Stimulated activated CD4-positive, alpha-beta T cell treated with anti-CD3 and anti-CD28 coated beads, Interleukin-12 subunit alpha, Interleukin-12 subunit beta, amount 100 ng/mL, for 24 hours (primary cell): ENCODE results near the gene ZFAND6.
"Not testable (repeated sequence)": the region's sequence is repeated elsewhere in the genome, so short reads cannot be mapped to it uniquely, and the experiment has no call there.

Experiments used
- DNase-seq, 2 experiments: peaks; one replicate each; pipeline ENCODE4 v3.0.0-alpha.2; 2020; ENCODE audit warnings: low read depth in 2 of 2

ZFAND6 gene

DNA sequence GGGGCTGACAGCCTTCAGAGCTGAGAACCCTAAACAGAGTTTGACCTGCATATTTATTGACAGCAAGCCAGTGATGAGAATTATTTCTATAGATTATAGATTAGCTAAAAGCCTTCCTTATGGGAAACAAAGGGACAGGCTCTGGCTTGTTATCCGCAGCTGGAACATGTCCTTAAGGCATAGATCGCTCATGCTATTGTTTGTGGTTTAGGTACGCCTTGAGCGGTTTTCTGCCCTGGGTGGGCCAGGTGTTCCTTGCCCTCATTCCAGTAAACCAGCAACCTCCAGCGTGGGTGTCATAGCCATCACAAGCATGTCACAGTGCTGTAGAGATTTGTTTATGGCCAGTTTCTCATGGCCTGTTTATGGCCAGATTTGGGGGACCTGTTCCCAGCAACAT is 83.2 kb downstream of the ZFAND6 start:
- no peak for DNase-seq

DNA sequence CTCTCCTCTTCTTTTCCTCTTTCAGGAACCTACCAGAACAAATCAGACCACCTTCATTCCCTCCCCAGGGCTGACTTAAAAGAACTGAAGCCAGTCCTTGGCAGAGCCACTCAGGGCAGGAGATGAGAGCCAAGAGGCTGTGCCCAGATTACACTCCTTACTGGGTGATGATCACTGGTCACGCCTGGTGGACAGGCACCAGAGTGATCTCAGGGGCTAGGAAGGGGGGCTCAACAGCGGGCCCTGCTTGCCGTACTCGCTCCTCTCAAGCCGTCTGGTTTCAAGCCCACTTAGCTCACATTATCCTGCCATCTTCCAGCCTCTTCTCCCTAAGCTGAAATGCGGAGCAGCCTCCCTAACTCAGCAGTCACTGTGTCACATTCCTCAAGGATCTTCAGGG is 91.7 kb downstream of the ZFAND6 start:
- no peak for DNase-seq

DNA sequence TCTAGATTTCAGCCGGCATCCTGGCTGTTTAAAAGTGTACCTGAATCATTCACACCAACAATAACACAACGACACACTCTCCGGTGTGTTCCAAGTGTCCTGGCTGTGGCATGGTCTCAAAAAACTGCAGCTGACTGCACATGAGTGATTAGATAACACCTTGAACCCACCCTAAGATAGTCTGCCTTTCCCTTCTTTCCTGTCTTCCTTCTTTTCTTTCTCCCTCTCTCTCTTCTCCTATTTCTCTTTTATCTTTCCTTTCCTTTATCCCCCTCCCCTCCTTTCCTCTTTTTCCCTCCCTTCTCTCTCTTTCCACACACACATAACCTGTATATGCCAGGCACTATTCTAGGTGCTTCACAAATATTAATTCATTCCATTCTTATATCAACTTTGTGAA is 92.1 kb downstream of the ZFAND6 start:
- no peak for DNase-seq

DNA sequence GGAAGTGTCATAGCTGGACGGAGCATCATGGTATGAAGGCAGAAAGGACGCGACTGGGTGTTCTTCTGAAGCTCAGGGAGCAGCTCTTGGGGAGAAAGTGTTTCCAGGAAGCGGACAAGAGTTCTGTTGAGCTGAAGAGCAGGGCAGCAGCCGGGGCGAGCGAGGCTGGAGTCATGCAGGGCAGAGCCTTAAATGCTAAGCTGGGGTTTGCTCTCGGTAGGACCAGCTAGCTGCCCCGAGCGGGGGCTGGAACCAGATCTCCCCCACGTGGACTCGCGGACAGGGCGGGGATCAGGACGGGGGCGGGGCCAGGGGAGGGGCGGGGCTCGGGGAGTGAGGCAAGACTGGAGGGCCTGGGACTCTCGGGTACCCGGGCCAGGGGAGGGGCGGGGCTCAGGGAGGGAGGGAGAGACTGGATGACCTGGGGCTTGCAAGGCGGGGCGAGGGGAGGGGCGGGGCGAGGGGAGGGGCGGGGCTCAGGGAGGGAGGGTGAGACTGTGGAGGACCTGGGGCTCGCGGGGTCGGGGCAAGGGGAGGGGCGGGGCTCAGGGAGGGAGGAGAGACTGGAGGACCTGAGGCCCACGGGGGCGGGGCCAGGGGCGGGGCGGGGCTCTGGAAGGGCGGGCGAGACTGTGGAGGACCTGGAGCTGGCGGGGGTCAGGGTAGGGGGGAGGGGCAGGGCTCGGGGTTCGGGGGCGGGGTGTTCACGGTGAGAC is 92.9 kb downstream of the ZFAND6 start:
- DNase-seq: peak; percentile 82 to 95

DNA sequence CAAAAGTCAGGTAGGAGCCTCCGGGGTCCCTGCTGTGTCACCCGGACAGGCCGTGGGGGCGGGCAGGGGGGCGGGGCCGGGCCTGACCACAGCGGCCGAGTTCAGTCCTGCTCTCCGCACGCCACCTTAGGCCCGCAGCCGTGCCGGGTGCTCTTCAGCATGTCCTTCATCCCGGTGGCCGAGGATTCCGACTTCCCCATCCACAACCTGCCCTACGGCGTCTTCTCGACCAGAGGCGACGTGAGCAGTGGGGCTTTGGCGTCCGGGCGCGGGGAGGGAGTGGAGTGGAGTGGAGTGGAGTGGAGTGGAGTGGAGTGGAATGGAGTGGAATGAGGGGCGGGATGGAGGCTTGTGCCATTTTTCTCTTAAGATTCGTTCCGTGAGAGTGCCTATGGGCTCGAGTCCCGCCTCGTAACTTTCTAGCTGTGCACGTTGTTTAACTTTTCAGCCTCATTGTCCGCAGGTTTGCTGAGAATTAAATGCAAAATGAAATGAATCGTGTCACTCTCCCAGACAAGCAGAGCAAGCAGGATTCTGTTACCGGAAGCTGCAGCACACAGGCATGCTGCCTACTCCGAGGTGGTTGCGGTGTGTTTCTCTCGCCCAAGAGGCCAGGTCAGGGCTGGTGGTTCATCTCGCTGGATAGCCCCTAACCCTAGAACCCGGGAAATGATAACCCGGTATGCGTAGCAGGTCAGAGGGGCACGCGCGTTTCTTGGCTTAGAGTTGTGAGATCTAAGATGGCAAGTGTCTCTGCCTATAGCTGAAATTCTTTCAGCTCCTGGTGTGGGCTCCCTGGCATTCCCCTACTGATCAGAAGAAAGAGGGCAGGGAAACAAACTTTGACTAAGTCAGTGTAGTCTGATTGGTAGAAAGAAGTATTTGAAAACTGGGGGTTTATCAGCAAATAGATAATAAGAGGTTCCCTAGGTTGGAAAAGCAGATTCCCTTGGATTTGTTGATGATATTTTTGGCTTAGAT is 93.7 kb downstream of the ZFAND6 start, which contains the start of gene FAH:
TSS of gene FAH (plus strand) at position 104 of the 981 bp plus-strand sequence. CDS start at position 160, 56 bp downstream.
- DNase-seq: peak in 1 of 2 experiments; percentile 24

DNA sequence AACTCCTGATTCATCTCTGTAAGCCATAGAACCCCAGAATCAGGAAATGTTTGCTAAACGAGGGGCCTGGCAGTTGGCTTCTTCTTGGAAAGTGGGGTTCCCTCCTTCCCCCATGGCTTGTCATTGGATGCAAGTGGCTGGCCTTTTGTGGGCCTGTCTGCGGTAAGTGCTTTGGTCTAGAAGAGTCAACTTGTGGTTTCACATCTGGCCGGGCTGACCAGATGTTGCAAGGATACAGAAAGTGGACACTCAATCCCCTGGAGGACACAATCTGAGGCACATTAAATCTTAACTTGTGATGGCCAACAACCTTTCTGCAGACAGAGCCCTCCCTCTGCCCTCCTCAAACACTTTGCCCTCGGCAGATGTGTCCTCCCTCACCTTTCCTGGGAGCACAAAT is 94.4 kb downstream of the ZFAND6 start:
- DNase-seq: no peak

DNA sequence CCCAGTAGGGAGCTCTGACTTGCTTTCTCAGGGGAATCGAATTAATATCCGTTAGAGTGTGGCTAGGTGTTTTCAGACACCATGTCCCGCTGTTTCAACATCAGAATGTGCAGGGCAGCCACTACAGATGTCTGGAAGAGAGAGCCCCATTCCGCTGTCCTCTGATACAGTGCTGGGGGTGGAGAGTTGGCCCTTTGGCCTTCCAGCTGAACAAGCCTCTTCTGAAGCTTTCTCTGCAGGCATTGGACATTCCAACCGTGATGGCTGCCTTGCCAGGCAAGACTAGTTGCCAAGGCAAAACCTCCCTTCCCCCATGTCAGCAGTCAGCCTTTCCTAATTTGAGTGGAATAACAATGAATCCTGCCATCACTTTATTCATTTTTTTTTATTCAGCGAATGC is 94.9 kb downstream of the ZFAND6 start:
- no peak for DNase-seq

DNA sequence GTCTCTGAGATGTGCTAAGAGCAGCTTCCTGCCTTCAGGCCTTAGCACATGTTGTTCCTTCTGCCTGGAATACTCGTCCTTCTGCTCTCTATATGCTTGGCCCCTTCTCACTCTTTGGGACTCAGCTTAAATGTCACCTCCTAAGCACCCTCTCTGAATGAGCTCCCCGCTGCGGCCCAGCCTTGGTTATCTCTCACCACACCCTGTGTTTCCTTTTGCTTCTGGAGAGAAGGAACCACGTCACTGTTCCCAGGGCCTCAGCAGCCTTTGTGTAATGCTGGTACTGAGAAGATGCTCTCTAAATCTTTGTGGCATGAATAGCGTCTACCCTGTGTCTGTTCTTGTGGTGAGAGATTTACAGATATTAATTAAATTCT is 95.5 kb downstream of the ZFAND6 start:
- no peak for DNase-seq

DNA sequence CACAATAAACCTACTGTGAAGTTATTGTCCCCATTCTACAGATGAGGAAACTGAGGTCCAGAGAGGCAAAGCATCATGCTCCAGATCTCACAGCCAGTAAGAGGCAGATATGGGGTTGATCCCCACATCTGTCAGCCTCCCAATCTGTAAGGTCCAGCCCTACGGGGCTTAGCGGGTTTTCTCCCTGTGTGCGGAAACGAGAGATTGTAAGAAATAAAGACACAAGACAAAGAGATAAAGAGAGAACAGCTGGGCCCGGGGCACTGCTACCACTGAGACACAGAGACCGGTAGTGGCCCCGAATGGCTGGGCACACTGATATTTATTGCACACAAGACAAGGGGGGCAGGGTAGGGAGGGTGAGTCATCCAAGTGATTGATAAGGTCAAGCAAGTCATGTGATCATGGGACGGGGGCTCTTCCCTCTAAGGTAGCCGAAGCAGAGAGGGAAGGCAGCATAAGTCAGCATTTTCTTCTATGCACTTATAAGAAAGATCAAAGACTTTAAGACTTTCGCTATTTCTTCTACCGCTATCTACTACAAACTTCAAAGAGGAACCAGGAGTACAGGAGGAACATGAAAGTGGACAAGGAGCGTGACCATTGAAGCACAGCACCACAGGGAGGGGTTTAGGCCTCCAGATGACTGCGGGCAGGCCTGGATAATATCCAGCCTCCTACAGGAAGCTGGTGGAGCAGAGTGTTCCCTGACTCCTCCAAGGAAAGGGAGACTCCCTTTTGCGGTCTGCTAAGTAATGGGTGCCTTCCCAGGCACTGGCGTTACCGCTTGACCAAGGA is 96.1 kb downstream of the ZFAND6 start:
- not testable (repeated sequence) for DNase-seq

DNA sequence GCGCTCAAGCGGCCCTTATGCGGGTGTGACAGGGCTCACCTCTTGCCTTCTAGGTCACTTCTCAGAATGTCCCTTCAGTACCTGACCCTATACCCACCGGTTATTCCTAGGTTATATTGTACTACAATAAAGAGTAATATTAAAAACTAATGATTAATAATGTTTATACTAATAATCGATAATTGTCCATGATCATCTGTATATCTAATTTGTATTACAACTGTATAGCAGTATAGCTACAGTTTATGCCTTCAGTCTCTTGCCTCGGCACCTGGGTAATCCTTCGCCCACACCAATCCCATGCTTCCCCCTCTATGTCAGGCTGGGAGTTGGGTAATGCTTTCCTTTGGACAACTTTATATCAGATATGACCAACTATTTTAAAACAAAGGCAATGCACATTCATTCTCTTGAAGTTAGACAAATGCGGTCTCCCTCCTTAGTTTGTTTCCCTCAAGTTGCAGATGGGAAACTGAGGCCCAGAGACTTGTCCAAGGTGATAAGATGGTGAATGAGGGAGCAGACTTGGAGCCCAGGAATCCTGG is 96.8 kb downstream of the ZFAND6 start:
- no peak for DNase-seq

DNA sequence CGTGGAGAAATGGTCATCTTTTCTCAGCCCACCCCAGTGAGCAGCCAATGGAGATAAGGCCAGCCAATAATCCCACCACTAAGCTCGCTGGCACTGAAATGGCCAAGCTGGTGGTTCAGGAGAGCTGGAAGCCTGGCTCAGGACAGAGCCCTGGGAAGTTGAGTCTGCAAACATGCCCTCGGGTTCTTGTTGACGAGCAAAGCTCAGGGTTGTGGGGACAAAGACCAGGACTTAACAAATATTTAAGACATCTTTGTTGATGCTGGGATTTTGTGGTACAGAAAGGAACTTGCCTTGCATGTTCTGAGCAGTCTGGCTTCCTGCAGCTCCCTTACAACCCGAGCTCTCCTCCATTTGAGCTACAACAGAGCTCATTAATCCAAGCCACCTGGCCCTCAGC is 97.7 kb downstream of the ZFAND6 start:
- DNase-seq: no peak

DNA sequence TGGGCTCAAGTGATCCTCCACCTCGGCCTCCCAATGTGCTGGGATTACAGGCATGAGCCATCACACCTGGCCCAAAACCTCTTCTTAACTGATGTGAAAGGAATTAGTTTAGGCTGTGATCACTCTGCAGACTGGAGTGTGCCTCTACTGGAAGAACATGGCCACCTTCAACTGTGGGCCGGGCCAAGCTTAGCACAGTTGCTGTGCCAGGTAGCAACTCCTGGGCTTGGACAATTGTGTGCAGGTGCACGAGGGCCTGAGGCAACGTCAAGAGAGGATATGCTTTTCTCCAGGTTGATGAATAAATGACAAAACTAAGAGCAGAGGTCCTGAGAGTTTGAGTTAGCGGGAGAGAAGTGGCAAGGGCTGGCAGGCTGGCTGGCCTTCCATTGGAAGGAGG is 99.8 kb downstream of the ZFAND6 start:
- no peak for DNase-seq

DNA sequence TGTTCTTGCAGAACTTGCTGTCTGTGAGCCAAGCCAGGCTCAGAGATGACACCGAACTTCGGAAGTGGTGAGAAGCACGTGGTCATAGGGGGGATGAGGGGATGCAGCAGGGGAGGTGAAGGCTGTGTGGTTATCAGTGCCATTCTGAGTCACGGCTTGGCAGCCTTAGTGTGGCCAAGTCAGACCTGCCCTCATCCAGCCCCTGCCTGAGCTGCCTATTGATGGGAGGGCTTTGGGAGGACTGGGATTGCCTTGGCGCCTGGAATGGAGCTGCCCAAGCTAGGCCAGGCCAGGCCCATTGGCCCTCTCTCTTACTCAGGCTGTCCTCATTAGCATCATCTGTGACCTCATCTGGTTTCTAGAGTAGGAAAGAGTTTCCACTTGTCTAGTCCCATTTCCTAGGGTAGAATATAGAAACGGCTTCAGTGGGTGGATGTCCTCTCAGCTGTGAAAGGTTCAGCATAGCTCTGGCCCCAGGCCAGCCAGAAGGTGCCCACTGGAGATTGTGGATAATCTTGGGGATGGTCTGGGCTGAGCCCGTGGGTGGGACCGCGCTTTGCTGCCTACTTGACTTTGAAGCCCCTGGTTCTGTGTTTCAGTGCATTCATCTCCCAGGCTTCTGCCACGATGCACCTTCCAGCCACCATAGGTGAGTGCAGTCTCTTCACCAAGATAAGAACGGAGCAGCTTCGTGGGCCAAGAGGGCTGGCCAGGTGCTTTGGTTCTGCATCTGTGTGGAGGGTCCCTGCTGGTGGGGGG is 100.5 kb downstream of the ZFAND6 start:
- DNase-seq: no peak

DNA sequence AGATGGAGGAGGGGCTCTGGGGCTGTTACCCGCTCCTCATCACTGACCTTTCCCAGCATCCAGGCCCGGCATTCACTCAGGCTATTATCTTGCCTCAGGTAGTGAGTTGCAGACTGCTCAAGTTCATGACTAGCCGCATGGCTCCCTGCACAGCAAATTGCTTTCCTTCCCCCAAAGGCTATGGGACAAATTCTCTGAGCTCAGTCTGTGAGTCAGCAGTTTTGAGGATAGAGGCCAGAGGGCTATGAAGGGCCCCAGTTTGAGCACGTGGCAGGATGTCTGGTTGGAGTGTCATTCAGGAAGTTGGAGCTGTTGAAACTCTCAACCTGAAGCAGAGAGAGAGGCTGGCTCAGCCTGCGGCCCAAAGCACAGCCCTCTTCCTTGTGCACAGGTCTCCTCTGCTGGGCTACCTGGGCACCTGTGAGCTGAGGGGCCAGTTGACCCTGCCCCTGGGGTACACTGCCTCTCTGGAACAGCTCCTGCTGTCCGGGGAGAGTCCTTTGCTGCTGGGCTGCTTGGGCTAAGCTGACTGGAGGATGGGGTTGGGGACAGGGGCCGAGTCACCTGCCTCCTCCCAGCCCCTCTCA is 101.2 kb downstream of the ZFAND6 start:
- DNase-seq: peak in 1 of 2 experiments; percentile 27

DNA sequence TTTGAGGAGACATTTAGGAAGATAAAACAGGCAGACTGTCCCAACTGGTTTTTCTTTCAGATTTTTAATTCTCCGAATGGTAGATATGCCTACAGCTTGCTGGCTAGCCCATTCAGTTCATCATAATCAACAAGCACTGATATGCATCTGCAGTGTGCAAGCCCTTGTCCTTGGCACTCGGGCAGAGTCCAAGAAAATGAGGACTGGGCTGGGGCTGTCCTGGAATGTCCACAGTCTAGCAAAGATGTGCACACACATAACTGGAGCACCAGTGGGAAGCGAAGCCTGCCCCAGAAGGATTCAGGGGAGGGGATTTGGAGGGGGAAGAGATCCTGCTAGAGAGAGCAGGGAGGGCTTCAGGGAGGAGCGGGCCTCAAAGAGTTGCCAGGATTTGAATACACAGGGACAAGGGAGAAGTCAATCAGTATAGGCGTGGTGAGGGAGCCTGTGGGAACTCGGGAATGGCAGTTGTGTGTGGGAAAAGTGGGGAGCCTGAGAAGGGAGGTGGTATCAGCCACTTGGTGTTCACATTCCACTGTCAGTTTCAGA is 102.1 kb downstream of the ZFAND6 start:
- no peak for DNase-seq

DNA sequence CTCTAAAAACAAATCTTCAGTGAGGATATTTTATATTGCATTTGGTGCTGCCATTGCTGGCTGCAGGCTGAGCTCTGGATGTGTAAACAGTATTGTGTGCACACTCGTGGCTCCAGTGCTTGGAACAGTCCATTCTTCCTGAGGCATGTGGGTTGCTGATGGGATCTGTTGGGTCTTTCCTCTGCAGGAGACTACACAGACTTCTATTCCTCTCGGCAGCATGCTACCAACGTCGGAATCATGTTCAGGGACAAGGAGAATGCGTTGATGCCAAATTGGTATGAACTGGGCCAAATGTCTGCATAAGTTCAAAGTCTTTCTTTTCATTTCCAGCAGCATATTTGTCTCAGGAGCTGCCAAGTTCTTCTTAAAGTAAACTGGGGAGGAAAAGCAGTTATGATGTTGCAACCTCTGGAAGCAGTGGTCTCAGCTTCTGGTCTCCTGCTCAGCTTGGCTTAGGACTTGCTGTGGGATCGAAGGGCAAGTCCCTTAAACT is 102.6 kb downstream of the ZFAND6 start:
- DNase-seq: no peak

DNA sequence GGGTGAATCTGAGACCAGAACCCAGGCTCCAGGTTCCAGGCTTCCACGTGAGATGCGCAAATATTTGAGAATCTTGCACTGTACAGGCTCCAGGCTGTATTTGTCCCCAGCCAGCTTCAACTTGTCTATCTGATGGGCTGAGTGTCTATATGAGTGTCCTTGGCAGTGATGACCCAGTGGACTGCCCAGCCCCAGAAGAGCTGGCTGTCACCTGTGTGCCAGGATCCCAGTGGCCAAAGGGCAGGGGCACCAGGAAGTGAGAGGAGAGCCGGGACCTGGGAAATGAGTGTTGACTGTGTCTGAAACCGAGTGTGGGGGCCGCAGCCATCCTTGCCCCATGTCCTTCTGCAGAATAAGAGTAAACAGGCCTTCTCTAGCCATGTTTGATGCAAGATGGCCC is 103.7 kb downstream of the ZFAND6 start:
- DNase-seq: no peak

DNA sequence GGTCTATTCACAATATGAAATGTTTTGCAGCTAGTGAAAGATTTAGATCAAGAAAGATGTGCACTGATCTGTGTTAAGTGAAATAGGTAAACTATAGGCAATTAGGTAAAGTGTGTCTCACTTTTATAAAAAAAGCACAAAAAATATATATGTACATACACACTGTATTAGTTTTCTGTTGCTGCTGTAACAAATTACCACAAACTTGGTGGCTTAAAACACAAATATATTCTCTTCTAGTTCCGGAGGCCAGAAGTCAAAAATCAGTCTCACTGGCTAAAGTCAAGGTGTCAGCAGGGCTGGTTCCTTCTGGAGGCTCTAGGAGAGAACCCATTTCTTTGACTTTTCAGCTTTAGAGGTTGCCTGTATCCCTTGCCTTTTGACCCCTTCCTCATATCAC is 104.4 kb downstream of the ZFAND6 start:
- DNase-seq: no peak

DNA sequence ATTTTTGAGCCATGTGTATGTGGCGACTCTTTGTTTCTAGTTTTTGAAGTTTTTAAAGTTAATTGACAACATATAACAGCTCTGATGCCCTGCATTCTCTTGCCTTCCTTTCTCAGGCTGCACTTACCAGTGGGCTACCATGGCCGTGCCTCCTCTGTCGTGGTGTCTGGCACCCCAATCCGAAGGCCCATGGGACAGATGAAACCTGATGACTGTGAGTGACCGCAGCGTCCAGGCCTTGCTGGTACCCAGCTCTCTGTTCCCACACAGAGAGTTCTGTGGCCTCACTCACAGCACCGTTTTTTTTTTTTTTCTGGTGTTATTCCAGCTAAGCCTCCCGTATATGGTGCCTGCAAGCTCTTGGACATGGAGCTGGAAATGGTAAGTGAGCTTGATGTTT is 108.5 kb downstream of the ZFAND6 start:
- no peak for DNase-seq

DNA sequence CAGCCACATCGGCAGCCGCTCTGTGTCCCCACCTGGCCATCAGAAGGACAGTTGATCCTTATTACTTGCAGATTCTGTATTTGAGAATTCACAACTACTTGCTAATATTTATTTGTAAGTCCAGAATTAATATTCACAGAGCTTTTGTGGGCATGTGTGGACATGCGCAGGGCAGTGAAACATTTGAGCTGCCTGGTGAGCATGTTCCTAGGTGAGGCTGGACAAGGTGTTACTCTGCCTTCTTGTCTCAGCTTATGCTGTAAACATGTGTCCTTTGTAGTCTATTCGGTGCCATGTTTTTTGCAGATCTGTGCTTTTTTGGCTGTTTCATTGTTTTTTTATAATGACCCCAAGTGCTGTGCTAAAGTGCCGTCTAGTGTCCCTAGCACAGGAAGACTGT is 108.9 kb downstream of the ZFAND6 start:
- no peak for DNase-seq
